K562 (cell line): ENCODE measurements around the gene MLLT3. TPM values are rescaled to one million over a fixed set of nuclear protein-coding genes. Genes with fewer than 3 reads are reported as not detected.

ENCODE experiments used
- ATAC-seq: fragments of 200-7000 bp; cut with Tn5 transposase; 3 replicates; pipeline ENCODE4 v1.9.1; 2020; ENCODE audit warnings: moderate library complexity
- BruUV-seq: library from RNA; stranded (reverse); fragments of 400-500 nt; replicated peaks from 2 replicates; lab custom pipeline; 2021; lab: Mats Ljungman, UMichigan
- CTCF ChIA-PET: fragments of 300-600 bp; formaldehyde crosslinking; extraction: SDS; loops from one replicate; lab custom pipeline; 2021; ENCODE audit warnings: low intra/inter-chr PET ratio; lab: Yijun Ruan, JAX
- POLR2A ChIA-PET: fragments of 300-600, 350-650 bp; sonication (Branson Sonifier 250); formaldehyde crosslinking; extraction: SDS; loops from one replicate; lab custom pipeline; 2021; ENCODE audit warnings: antibody characterized with exemption, inconsistent platforms; lab: Yijun Ruan, JAX
- DNase-seq, 4 experiments: peaks; one replicate each; pipeline versions ENCODE4 v3.0.0 to v3.0.0-alpha.2; 2011 to 2018; ENCODE audit warnings: low spot score in 3 of 4, mixed read lengths in 3 of 4; ENCODE audit errors: extremely low read depth in 1 of 4
- FAIRE-seq: peaks from 2 replicates; lab custom pipeline; 2011; peaks lifted over from hg19 to GRCh38; lab: Jason Lieb, UNC
- H2AFZ ChIP-seq: 2 replicates; pipeline ENCODE4 v1.6.0; 2011; ENCODE audit warnings: low read depth, low read length, control low read depth, inconsistent platforms
- H3K27ac ChIP-seq: fragments of 200-600 bp; 3 replicates; pipeline ENCODE4 v1.8.0; 2011; ENCODE audit warnings: low read depth, mild to moderate bottlenecking, control low read depth, inconsistent platforms, low read length, moderate library complexity, mixed read lengths; ENCODE audit errors: extremely low read depth
- H3K27me3 ChIP-seq, 2 experiments: fragments of 300-600 bp in 1 of 2; 2 replicates in 1 of 2; 3 replicates in 1 of 2; pipeline versions ENCODE4 v1.6.0 to v1.8.0; 2011; ENCODE audit warnings: inconsistent platforms in 2 of 2, low read length in 2 of 2, mild to moderate bottlenecking in 1 of 2, mixed read lengths in 1 of 2, moderate library complexity in 1 of 2; ENCODE audit not compliant: control insufficient read depth in 2 of 2, insufficient read depth in 2 of 2
- H3K36me3 ChIP-seq: fragments of 300-600 bp; 3 replicates; pipeline ENCODE4 v1.8.0; 2011; ENCODE audit warnings: mild to moderate bottlenecking, low read length, inconsistent platforms; ENCODE audit not compliant: control insufficient read depth, insufficient read depth
- H3K4me1 ChIP-seq, 2 experiments: fragments of 200-600 bp in 1 of 2; replicated peaks in 1 of 2; 2 replicates in 1 of 2; 3 replicates in 1 of 2; pipeline versions ENCODE4 v1.5.1 to v1.8.0; 2011; ENCODE audit warnings: inconsistent platforms in 2 of 2, low read length in 2 of 2, mild to moderate bottlenecking in 1 of 2, mixed read lengths in 1 of 2, moderate library complexity in 1 of 2; ENCODE audit not compliant: control insufficient read depth in 2 of 2, insufficient read depth in 2 of 2
- H3K4me2 ChIP-seq: 2 replicates; pipeline ENCODE4 v1.6.1; 2011; ENCODE audit warnings: low read length, control low read depth, inconsistent platforms, mixed read lengths; ENCODE audit not compliant: insufficient read depth
- H3K4me3 ChIP-seq: fragments of 200-600 bp; sonication (generic), shearing (Covaris generic); 2 replicates; pipeline ENCODE4 v1.5.1; 2016; ENCODE audit warnings: control low read depth, inconsistent platforms
- H3K79me2 ChIP-seq: fragments of 200-600 bp; 3 replicates; pipeline ENCODE4 v1.8.0; 2011; ENCODE audit warnings: low read length, inconsistent platforms; ENCODE audit not compliant: control insufficient read depth, insufficient read depth
- H3K9ac ChIP-seq, 2 experiments: 2 replicates each; pipeline versions ENCODE4 v1.6.0 to v1.6.1; 2011; ENCODE audit warnings: low read depth in 2 of 2, low read length in 2 of 2, control low read depth in 1 of 2, inconsistent platforms in 1 of 2, mild to moderate bottlenecking in 1 of 2, mixed read lengths in 1 of 2; ENCODE audit not compliant: insufficient read depth in 1 of 2
- H3K9me1 ChIP-seq: one replicate; pipeline ENCODE4 v1.6.0; 2011; ENCODE audit warnings: inconsistent platforms, mild to moderate bottlenecking, low read length, moderate library complexity; ENCODE audit not compliant: control insufficient read depth, insufficient read depth
- H3K9me3 ChIP-seq: replicated peaks from 2 replicates; pipeline ENCODE4 v1.5.1; 2011; ENCODE audit warnings: low read depth, low read length, inconsistent platforms; ENCODE audit not compliant: control insufficient read depth, insufficient read depth
- H4K20me1 ChIP-seq: replicated peaks from 2 replicates; pipeline ENCODE4 v1.6.1; 2011; ENCODE audit warnings: low read length, inconsistent platforms, mixed read lengths; ENCODE audit not compliant: control insufficient read depth, insufficient read depth
- GTF2E2 ChIP-seq: fragments of 200-800 bp; sonication (Bioruptor generic); IDR thresholded peaks from 2 replicates; pipeline ENCODE4 v1.6.1; 2016; ENCODE audit warnings: missing genetic modification characterization, missing compliant biosample characterization
- HDAC6 ChIP-seq: IDR thresholded peaks from 2 replicates; pipeline ENCODE4 v1.6.1; 2012; ENCODE audit warnings: low read depth, mild to moderate bottlenecking, control low read depth, inconsistent platforms, low read length, moderate library complexity
- HMGN3 ChIP-seq: IDR thresholded peaks from 2 replicates; pipeline ENCODE4 v1.6.1; 2011; ENCODE audit warnings: borderline replicate concordance, low read depth, mild to moderate bottlenecking, mixed read lengths, low read length; ENCODE audit not compliant: insufficient read length; ENCODE audit errors: extremely low read depth
- MAFF ChIP-seq: IDR thresholded peaks from 2 replicates; pipeline ENCODE4 v1.6.1; 2012; ENCODE audit warnings: low read length, improper control_type of control experiment
- MAFK ChIP-seq: IDR thresholded peaks from 2 replicates; pipeline ENCODE4 v1.6.1; 2011; ENCODE audit warnings: low read length, improper control_type of control experiment
- SMARCA5 ChIP-seq: fragments of 450-650 bp; IDR thresholded peaks from 2 replicates; pipeline ENCODE4 v1.6.1; 2016
- ZNF316 ChIP-seq: fragments of 450-650 bp; IDR thresholded peaks from 2 replicates; pipeline ENCODE4 v1.6.1; 2016
- WGBS: fragments of 100-300 bp; shearing (Covaris generic); methylation state at CpG from one replicate; pipeline ENCODE4 v1.1.6; 2016; ENCODE audit warnings: low coverage, mixed read lengths; ENCODE audit not compliant: insufficient coverage; ENCODE audit errors: missing lambda C conversion rate; 5-methylcytosine and 5-hydroxymethylcytosine counted together
- in situ Hi-C: fragments of 300-500 bp; cut with MboI; formaldehyde crosslinking; loops from 4 replicates; pipeline ENCODE4 v1.15.0; 2018; ENCODE audit warnings: inconsistent platforms, mixed read lengths
- intact Hi-C: fragments of 100-400 bp; cut with micrococcal nuclease; formaldehyde crosslinking; loops from 2 replicates; pipeline ENCODE4 v1.14.2; 2022
- polyA plus RNA-seq, 8 experiments: library from polyadenylated mRNA; depleted of rRNA in 4 of 8; stranded (reverse) in 5 of 8; unstranded in 3 of 8; fragments of >200 nt; fragmentation: Nextera tagmentation in 2 of 8; fragmentation: Illumina TruSeq in 1 of 8; extraction: Ambion mirVana in 2 of 8; extraction: Trizol in 1 of 8; gene quantifications; 2 replicates each; pipeline versions ENCODE4 v1.2.1 to v1.2.3, GENCODE V29; 2011 to 2014; ENCODE audit warnings: inconsistent platforms in 1 of 8, missing spikeins in 1 of 8
- total RNA-seq, 7 experiments: library from RNA; depleted of rRNA in 6 of 7; stranded (reverse); fragments of >200 nt in 6 of 7; fragmentation: Illumina TruSeq in 2 of 7; extraction: Trizol in 2 of 7; gene quantifications; 2 replicates each; pipeline versions ENCODE4 v1.2.1 to v1.2.3, GENCODE V29; 2011 to 2021; ENCODE audit warnings: low replicate concordance in 1 of 7

MLLT3 gene
- total and polyA plus RNA-seq, 9 of the 15 experiments (the other 6 are each of a cell fraction or from before 2014, with no cell fraction given): 0.07 to 0.42 (median 0.22) TPM; not detected in 4

GRCh38 chr9:20407013-20407412 is 215.3 kb downstream of the MLLT3 start:
- no peaks in the 10 kb centered on the region for H3K79me2 ChIP-seq
- H3K4me2 ChIP-seq: no peak overlapping the region
- no peak overlapping the region for H3K27ac ChIP-seq
- intact Hi-C loops: no loop called here
- DNase-seq: no peak
- ChIA-PET POLR2A (no interaction called here), CTCF (no interaction called here)
- ATAC-seq: no peak
- no peak for FAIRE-seq
- H4K20me1 ChIP-seq: no peaks in the 10 kb centered on the region
- BruUV-seq: no TSS peak
- no peak for TF ChIP-seq GTF2E2 (tag)
- TF ChIP-seq, all 486 proteins: peak for 0
- in situ Hi-C loops: no loop called here
- H3K36me3 ChIP-seq: no peaks in the 10 kb centered on the region
- H3K4me3 ChIP-seq: no peak overlapping the region
- H3K4me1 ChIP-seq: no peaks in the 10 kb centered on the region
- no peak overlapping the region for H2AFZ ChIP-seq
- no peaks in the 10 kb centered on the region for H3K9me3 ChIP-seq
- no peaks in the 10 kb centered on the region for H3K27me3 ChIP-seq
- H3K9me1 ChIP-seq: no peaks in the 10 kb centered on the region
- no peak overlapping the region for H3K9ac ChIP-seq

GRCh38 chr9:20406344-20406743 is 216.0 kb downstream of the MLLT3 start:
- in situ Hi-C loops: no loop called here
- ATAC-seq (no peak), DNase-seq (no peak), FAIRE-seq (no peak)
- peak; percentile 34; the same call in 1 of the 2 replicates for TF ChIP-seq MAFK
- TF ChIP-seq HMGN3: no peak
- no peak for TF ChIP-seq HDAC6
- peak; percentile 39; the same call in 1 of the 2 replicates for TF ChIP-seq ZNF316
- peak; percentile 49; the same call in 1 of the 2 replicates for TF ChIP-seq MAFF
- TF ChIP-seq SMARCA5: no peak
- POLR2A ChIA-PET: no interaction called here
- H2AFZ ChIP-seq: no peak overlapping the region
- 0% methylated on average over 4 of the region's 4 CpGs for WGBS
- no peaks in the 10 kb centered on the region for H3K36me3 ChIP-seq
- H3K9ac ChIP-seq: no peak overlapping the region
- H3K9me1 ChIP-seq: no peaks in the 10 kb centered on the region
- CTCF ChIA-PET: no interaction called here
- no peaks in the 10 kb centered on the region for H4K20me1 ChIP-seq
- intact Hi-C loops: no loop called here
- H3K4me1 ChIP-seq: no peaks in the 10 kb centered on the region
- H3K27ac ChIP-seq: no peak overlapping the region
- H3K27me3 ChIP-seq: no peaks in the 10 kb centered on the region
- no peaks in the 10 kb centered on the region for H3K79me2 ChIP-seq
- no peak overlapping the region for H3K4me2 ChIP-seq
- no peaks in the 10 kb centered on the region for H3K9me3 ChIP-seq
- no peak overlapping the region for H3K4me3 ChIP-seq
- BruUV-seq: no TSS peak
